ENCODE results near the gene DLX5.

DLX5 gene

GRCh38 chr7:97005183-97006054, 19.2 kb downstream of the DLX5 start, which contains the start of gene DLX6:
Gene DLX6 (plus strand): TSS chr7:97005553. CDS start chr7:97005978, 425 bp downstream.
- H3K27ac Mint-ChIP-seq: peak within 1 kb of the TSS; percentile 58
- peaks cover 4% of the 10 kb centered on the region for H3K36me3 Mint-ChIP-seq
- CTCF ChIA-PET: no interaction called here
- peaks cover 96% of the 10 kb centered on the region for H3K27me3 Mint-ChIP-seq
- H3K4me1 Mint-ChIP-seq: peaks cover 12% of the 10 kb centered on the region
- H3K4me3 Mint-ChIP-seq: peak within 1 kb of the TSS; percentile 51
- peak; percentile 36 for DNase-seq
- H3K9me3 Mint-ChIP-seq: no peaks in the 10 kb centered on the region

GRCh38 chr7:97004247-97005182, 20.1 kb downstream of the DLX5 start:
- no peaks in the 10 kb centered on the region for H3K9me3 Mint-ChIP-seq
- peaks cover 12% of the 10 kb centered on the region for H3K4me1 Mint-ChIP-seq
- H3K4me3 Mint-ChIP-seq: peak overlapping the region; percentile 15
- peaks cover 4% of the 10 kb centered on the region for H3K36me3 Mint-ChIP-seq
- CTCF ChIA-PET: interaction anchor here (0.7 kb wide), 1 partner anchor 209 kb away, joined by 3 read pairs; no protein-coding TSS in a partner anchor
- peaks cover 95% of the 10 kb centered on the region for H3K27me3 Mint-ChIP-seq
- H3K27ac Mint-ChIP-seq: peak overlapping the region; percentile 71
- no peak for DNase-seq

- DNase-seq: no peak
- Mint-ChIP-seq H3K27ac (peak overlapping the region; percentile 71), H3K27me3 (peaks cover 99% of the 10 kb centered on the region), H3K36me3 (peaks cover 4% of the 10 kb centered on the region), H3K4me1 (peaks cover 12% of the 10 kb centered on the region), H3K4me3 (peak overlapping the region; percentile 6), H3K9me3 (no peaks in the 10 kb centered on the region)
- CTCF ChIA-PET: interaction anchor here (1.0 kb wide), 1 partner anchor 10 kb away, joined by 3 read pairs; no protein-coding TSS in a partner anchor
Observed at GRCh38 chr7:97003262-97004246, 21.1 kb downstream of the DLX5 start.

GRCh38 chr7:97002555-97003261, 21.9 kb downstream of the DLX5 start:
- no peak for DNase-seq
- CTCF ChIA-PET: interaction anchor here (1.0 kb wide), 1 partner anchor 9 kb away, joined by 3 read pairs; no protein-coding TSS in a partner anchor
- peak overlapping the region; percentile 6 for H3K4me3 Mint-ChIP-seq
- H3K9me3 Mint-ChIP-seq: no peaks in the 10 kb centered on the region
- H3K27ac Mint-ChIP-seq: peak overlapping the region; percentile 73
- H3K36me3 Mint-ChIP-seq: peaks cover 4% of the 10 kb centered on the region
- peaks cover 12% of the 10 kb centered on the region for H3K4me1 Mint-ChIP-seq
- H3K27me3 Mint-ChIP-seq: peaks cover 99% of the 10 kb centered on the region

GRCh38 chr7:97001656-97002554, 22.7 kb downstream of the DLX5 start:
- Mint-ChIP-seq H3K9me3 (no peaks in the 10 kb centered on the region), H3K36me3 (peaks cover 4% of the 10 kb centered on the region), H3K27ac (peak overlapping the region; percentile 73), H3K4me3 (no peak overlapping the region), H3K27me3 (peaks cover 99% of the 10 kb centered on the region), H3K4me1 (peaks cover 11% of the 10 kb centered on the region)
- no peak for DNase-seq
- CTCF ChIA-PET: no interaction called here

GRCh38 chr7:97001221-97001620, 23.4 kb downstream of the DLX5 start:
- Mint-ChIP-seq H3K27me3 (peaks cover 99% of the 10 kb centered on the region), H3K27ac (no peak overlapping the region), H3K4me1 (peaks cover 7% of the 10 kb centered on the region)

GRCh38 chr7:96998744-96999143, 25.9 kb downstream of the DLX5 start:
- H3K4me3 Mint-ChIP-seq: no peak overlapping the region

More at GRCh38 chr7:97001221-97001620, 23.4 kb downstream of the DLX5 start:
- no peak for DNase-seq
- Mint-ChIP-seq H3K36me3 (peaks cover 3% of the 10 kb centered on the region), H3K4me3 (no peak overlapping the region), H3K9me3 (no peaks in the 10 kb centered on the region)
- CTCF ChIA-PET: interaction anchor here (1.6 kb wide), 1 partner anchor 8 kb away, joined by 5 read pairs; no protein-coding TSS in a partner anchor

GRCh38 chr7:96998333-96998732, 26.3 kb downstream of the DLX5 start:
- peaks cover 99% of the 10 kb centered on the region for H3K27me3 Mint-ChIP-seq
- H3K4me1 Mint-ChIP-seq: no peaks in the 10 kb centered on the region
- H3K9me3 Mint-ChIP-seq: no peaks in the 10 kb centered on the region
- CTCF ChIA-PET: interaction anchor here (2.0 kb wide), 1 partner anchor 29 kb away, joined by 8 read pairs; no protein-coding TSS in a partner anchor
- peak overlapping the region; percentile 67 for H3K27ac Mint-ChIP-seq
- DNase-seq: no peak
- peaks cover 2% of the 10 kb centered on the region for H3K36me3 Mint-ChIP-seq
- H3K4me3 Mint-ChIP-seq: no peak overlapping the region

More at GRCh38 chr7:96998744-96999143, 25.9 kb downstream of the DLX5 start:
- peaks cover 3% of the 10 kb centered on the region for H3K36me3 Mint-ChIP-seq
- no peak overlapping the region for H3K27ac Mint-ChIP-seq
- no peaks in the 10 kb centered on the region for H3K4me1 Mint-ChIP-seq
- no peaks in the 10 kb centered on the region for H3K9me3 Mint-ChIP-seq
- CTCF ChIA-PET: interaction anchor here (2.0 kb wide), 1 partner anchor 28 kb away, joined by 8 read pairs; no protein-coding TSS in a partner anchor
- DNase-seq: no peak
- H3K27me3 Mint-ChIP-seq: peaks cover 99% of the 10 kb centered on the region

- H3K36me3 Mint-ChIP-seq: no peaks in the 10 kb centered on the region
- CTCF ChIA-PET: interaction anchor here (2.0 kb wide), 1 partner anchor 29 kb away, joined by 8 read pairs; no protein-coding TSS in a partner anchor
- no peak overlapping the region for H3K4me3 Mint-ChIP-seq
- no peak for DNase-seq
- no peaks in the 10 kb centered on the region for H3K4me1 Mint-ChIP-seq
- H3K9me3 Mint-ChIP-seq: no peaks in the 10 kb centered on the region
- peaks cover 99% of the 10 kb centered on the region for H3K27me3 Mint-ChIP-seq
- H3K27ac Mint-ChIP-seq: no peak overlapping the region
Observed at GRCh38 chr7:96997512-96998032, 27.1 kb downstream of the DLX5 start.

- no peaks in the 10 kb centered on the region for H3K4me1 Mint-ChIP-seq
- DNase-seq: no peak
- H3K27me3 Mint-ChIP-seq: peaks cover 99% of the 10 kb centered on the region
- H3K36me3 Mint-ChIP-seq: no peaks in the 10 kb centered on the region
- H3K9me3 Mint-ChIP-seq: no peaks in the 10 kb centered on the region
- H3K27ac Mint-ChIP-seq: no peak overlapping the region
- H3K4me3 Mint-ChIP-seq: no peak overlapping the region
- CTCF ChIA-PET: interaction anchor here (2.0 kb wide), 1 partner anchor 30 kb away, joined by 8 read pairs; no protein-coding TSS in a partner anchor
Observed at GRCh38 chr7:96996958-96997511, 27.6 kb downstream of the DLX5 start.
